HL-60 (cell line): ENCODE results near the gene SUSD1.
"Not testable (repeated sequence)": the region's sequence is repeated elsewhere in the genome, so short reads cannot be mapped to it uniquely, and the experiment has no call there.

Source experiments
- DNase-seq, 2 experiments: peaks; one replicate each; pipeline ENCODE4 v3.0.0-alpha.2; 2010 to 2020; ENCODE audit warnings: low read depth in 1 of 2, low spot score in 1 of 2
- H3K27ac ChIP-seq: fragments of 250-450 bp; sonication (Bioruptor Pico); replicated peaks from 2 replicates; pipeline ENCODE4 v1.5.1; 2020; ENCODE audit warnings: mild to moderate bottlenecking, moderate library complexity
- H3K27me3 ChIP-seq: fragments of 250-450 bp; sonication (Bioruptor Pico); 2 replicates; pipeline ENCODE4 v1.5.1; 2021; ENCODE audit warnings: mild to moderate bottlenecking, moderate library complexity; ENCODE audit not compliant: insufficient read depth, poor library complexity, severe bottlenecking
- H3K4me3 ChIP-seq: replicated peaks from 2 replicates; pipeline ENCODE4 v1.5.1; 2011; ENCODE audit warnings: mild to moderate bottlenecking, control low read depth, low read length; ENCODE audit not compliant: insufficient read depth
- CTCF ChIP-seq: IDR thresholded peaks from one replicate; pipeline ENCODE4 v1.5.1; 2011; ENCODE audit warnings: low read length, control low read depth, inconsistent platforms; ENCODE audit not compliant: insufficient read depth
- GABPA ChIP-seq: IDR thresholded peaks from 2 replicates; pipeline ENCODE4 v1.6.1; 2012; ENCODE audit warnings: low read depth
- POLR2AphosphoS5 ChIP-seq: IDR thresholded peaks from 2 replicates; pipeline ENCODE4 v1.6.1; 2012; ENCODE audit warnings: low read depth
- SPI1 ChIP-seq: IDR thresholded peaks from 2 replicates; pipeline ENCODE4 v1.6.1; 2012; ENCODE audit warnings: low read depth, mild to moderate bottlenecking, borderline replicate concordance
- TF ChIP-seq, protein P1 (sequence below): IDR thresholded peaks from 2 replicates; pipeline ENCODE4 v1.6.1; 2012; ENCODE audit warnings: low read depth; ENCODE audit not compliant: insufficient replicate concordance

Gene SUSD1

GRCh38 chr9:112129246-112129645 is 45.9 kb downstream of the SUSD1 start:
- TF ChIP-seq SPI1 = no peak
- TF ChIP-seq, protein P1, sequence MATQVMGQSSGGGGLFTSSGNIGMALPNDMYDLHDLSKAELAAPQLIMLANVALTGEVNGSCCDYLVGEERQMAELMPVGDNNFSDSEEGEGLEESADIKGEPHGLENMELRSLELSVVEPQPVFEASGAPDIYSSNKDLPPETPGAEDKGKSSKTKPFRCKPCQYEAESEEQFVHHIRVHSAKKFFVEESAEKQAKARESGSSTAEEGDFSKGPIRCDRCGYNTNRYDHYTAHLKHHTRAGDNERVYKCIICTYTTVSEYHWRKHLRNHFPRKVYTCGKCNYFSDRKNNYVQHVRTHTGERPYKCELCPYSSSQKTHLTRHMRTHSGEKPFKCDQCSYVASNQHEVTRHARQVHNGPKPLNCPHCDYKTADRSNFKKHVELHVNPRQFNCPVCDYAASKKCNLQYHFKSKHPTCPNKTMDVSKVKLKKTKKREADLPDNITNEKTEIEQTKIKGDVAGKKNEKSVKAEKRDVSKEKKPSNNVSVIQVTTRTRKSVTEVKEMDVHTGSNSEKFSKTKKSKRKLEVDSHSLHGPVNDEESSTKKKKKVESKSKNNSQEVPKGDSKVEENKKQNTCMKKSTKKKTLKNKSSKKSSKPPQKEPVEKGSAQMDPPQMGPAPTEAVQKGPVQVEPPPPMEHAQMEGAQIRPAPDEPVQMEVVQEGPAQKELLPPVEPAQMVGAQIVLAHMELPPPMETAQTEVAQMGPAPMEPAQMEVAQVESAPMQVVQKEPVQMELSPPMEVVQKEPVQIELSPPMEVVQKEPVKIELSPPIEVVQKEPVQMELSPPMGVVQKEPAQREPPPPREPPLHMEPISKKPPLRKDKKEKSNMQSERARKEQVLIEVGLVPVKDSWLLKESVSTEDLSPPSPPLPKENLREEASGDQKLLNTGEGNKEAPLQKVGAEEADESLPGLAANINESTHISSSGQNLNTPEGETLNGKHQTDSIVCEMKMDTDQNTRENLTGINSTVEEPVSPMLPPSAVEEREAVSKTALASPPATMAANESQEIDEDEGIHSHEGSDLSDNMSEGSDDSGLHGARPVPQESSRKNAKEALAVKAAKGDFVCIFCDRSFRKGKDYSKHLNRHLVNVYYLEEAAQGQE = no peak
- no peak for TF ChIP-seq POLR2AphosphoS5
- no peak for TF ChIP-seq GABPA
- TF ChIP-seq CTCF = no peak
- no peak for DNase-seq
- Histone ChIP-seq H3K27me3 (no peaks in the 10 kb centered on the region), H3K27ac (no peak overlapping the region), H3K4me3 (no peak overlapping the region)

DNA sequence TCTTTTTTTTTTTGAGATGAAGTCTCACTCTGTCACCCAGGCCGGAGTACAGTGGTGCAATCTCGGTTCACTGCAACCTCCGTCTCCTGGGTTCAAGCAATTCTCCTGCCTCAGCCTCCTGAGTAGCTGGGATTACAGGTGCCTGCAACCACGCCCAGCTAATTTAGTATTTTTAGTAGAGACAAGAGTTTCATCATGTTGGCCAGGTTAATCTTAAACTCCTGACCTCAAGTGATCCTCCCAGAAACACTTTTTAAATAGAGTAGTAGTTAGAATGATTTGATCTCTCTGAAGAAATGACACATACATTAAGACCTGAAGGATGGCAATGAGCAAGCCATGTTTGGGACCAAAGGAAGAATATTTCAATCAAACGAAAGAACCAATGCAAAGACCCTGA is 46.7 kb downstream of the SUSD1 start:
- not testable (repeated sequence) for H3K27ac ChIP-seq, H3K4me3 ChIP-seq, DNase-seq, H3K27me3 ChIP-seq

GRCh38 chr9:112127281-112127680 is 47.8 kb downstream of the SUSD1 start:
- no peak for DNase-seq
- TF ChIP-seq SPI1 (no peak), POLR2AphosphoS5 (no peak), GABPA (no peak)
- Histone ChIP-seq H3K27ac (no peak overlapping the region), H3K27me3 (no peaks in the 10 kb centered on the region), H3K4me3 (no peak overlapping the region)

GRCh38 chr9:112125951-112126388 is 49.1 kb downstream of the SUSD1 start:
- no peak for DNase-seq
- no peaks in the 10 kb centered on the region for H3K27me3 ChIP-seq
- no peak overlapping the region for H3K4me3 ChIP-seq
- no peak overlapping the region for H3K27ac ChIP-seq
- TF ChIP-seq GABPA (no peak), POLR2AphosphoS5 (no peak), SPI1 (no peak), CTCF (no peak)
- TF ChIP-seq, protein P1 = no peak

DNA sequence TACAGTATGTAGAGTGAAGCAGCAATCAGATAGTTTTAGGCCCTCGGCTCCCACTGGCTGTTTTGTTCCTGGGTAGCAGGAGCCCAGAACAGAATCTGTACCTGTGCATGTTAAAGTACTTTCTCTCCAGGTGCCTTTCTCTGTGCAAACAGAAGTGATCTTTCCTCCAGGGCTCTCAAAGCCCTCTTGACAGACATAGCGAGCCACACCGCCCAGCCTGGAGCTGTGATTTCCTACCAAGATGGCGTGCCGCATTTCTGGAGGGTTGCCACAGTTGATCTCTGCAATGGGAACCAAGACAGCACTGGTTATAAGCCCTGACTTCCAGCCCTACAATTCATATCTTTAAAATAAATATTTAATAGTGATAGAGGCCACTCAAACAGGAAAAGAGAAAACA is 50.9 kb downstream of the SUSD1 start:
- TF ChIP-seq, protein P1 = no peak
- no peak for TF ChIP-seq GABPA
- no peak for TF ChIP-seq SPI1
- TF ChIP-seq POLR2AphosphoS5 = no peak

More for the DNA sequence above, 50.9 kb downstream of the SUSD1 start:
- Histone ChIP-seq H3K4me3 (no peak overlapping the region), H3K27ac (no peak overlapping the region), H3K27me3 (no peaks in the 10 kb centered on the region)
- DNase-seq = no peak
